ENCODE results near the gene GABARAP.

DNA sequence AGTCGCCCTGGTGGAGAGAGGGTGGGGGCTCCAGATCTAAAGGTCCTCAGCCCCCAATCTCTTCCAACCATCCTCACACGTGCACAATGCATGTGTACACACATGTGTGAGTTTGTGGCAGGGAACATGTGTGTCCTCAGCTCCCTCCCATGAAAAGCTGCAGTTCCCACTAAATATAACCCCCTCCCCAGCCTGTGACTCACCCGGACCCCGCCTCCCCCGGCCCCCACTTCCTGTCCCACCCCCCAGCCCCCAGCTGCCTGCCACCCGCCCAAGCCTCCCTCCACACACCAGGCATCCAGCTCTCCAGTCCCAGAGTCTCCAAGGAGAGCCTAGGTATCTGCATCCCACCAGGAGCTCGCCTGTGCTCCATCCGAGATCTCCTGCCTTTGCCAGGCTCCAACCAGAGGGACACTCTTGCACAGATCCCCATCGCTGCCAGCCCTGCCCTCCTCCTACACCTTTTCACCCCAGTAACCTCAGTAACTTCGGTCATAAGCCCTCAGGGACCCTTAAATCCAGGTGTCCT, 26.5 kb downstream of the GABARAP start:
- TF ChIP-seq EZH2 (IDR thresholded peaks at IDR 0.05; ENCODE audit: borderline replicate concordance, insufficient read depth, low read length, poor library complexity, severe bottlenecking): no peak
- no peak for TF ChIP-seq SMC3 (conservative IDR thresholded peaks at IDR 0.05; ENCODE audit: poor library complexity)
- TF ChIP-seq, protein P1, sequence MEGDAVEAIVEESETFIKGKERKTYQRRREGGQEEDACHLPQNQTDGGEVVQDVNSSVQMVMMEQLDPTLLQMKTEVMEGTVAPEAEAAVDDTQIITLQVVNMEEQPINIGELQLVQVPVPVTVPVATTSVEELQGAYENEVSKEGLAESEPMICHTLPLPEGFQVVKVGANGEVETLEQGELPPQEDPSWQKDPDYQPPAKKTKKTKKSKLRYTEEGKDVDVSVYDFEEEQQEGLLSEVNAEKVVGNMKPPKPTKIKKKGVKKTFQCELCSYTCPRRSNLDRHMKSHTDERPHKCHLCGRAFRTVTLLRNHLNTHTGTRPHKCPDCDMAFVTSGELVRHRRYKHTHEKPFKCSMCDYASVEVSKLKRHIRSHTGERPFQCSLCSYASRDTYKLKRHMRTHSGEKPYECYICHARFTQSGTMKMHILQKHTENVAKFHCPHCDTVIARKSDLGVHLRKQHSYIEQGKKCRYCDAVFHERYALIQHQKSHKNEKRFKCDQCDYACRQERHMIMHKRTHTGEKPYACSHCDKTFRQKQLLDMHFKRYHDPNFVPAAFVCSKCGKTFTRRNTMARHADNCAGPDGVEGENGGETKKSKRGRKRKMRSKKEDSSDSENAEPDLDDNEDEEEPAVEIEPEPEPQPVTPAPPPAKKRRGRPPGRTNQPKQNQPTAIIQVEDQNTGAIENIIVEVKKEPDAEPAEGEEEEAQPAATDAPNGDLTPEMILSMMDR (IDR thresholded peaks at IDR 0.05; ENCODE audit: poor library complexity, severe bottlenecking): no peak
- TF ChIP-seq, protein P2, sequence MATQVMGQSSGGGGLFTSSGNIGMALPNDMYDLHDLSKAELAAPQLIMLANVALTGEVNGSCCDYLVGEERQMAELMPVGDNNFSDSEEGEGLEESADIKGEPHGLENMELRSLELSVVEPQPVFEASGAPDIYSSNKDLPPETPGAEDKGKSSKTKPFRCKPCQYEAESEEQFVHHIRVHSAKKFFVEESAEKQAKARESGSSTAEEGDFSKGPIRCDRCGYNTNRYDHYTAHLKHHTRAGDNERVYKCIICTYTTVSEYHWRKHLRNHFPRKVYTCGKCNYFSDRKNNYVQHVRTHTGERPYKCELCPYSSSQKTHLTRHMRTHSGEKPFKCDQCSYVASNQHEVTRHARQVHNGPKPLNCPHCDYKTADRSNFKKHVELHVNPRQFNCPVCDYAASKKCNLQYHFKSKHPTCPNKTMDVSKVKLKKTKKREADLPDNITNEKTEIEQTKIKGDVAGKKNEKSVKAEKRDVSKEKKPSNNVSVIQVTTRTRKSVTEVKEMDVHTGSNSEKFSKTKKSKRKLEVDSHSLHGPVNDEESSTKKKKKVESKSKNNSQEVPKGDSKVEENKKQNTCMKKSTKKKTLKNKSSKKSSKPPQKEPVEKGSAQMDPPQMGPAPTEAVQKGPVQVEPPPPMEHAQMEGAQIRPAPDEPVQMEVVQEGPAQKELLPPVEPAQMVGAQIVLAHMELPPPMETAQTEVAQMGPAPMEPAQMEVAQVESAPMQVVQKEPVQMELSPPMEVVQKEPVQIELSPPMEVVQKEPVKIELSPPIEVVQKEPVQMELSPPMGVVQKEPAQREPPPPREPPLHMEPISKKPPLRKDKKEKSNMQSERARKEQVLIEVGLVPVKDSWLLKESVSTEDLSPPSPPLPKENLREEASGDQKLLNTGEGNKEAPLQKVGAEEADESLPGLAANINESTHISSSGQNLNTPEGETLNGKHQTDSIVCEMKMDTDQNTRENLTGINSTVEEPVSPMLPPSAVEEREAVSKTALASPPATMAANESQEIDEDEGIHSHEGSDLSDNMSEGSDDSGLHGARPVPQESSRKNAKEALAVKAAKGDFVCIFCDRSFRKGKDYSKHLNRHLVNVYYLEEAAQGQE (IDR thresholded peaks at IDR 0.05; ENCODE audit: borderline replicate concordance): no peak
- no peak for TF ChIP-seq MXI1 (conservative IDR thresholded peaks at IDR 0.05; ENCODE audit: poor library complexity, severe bottlenecking)
- no peak for TF ChIP-seq POLR2AphosphoS5 (IDR thresholded peaks at IDR 0.05)
- no peak for TF ChIP-seq EP300 (conservative IDR thresholded peaks at IDR 0.05; ENCODE audit: poor library complexity, severe bottlenecking)
- TF ChIP-seq TAF1 (IDR thresholded peaks at IDR 0.05; ENCODE audit: low read depth): no peak
